Loucy (cell line): Measurements from ENCODE around the gene LIG3.

Source experiments
- CTCF ChIP-seq: fragments of 200-600 bp; sonication (generic); conservative IDR thresholded peaks from 2 replicates; pipeline ENCODE4 v1.5.1; 2014; ENCODE audit warnings: mild to moderate bottlenecking, antibody characterized with exemption, low read length
- EZH2phosphoT487 ChIP-seq: fragments of 200-600 bp; IDR thresholded peaks from 2 replicates; pipeline ENCODE4 v1.6.1; 2018; ENCODE audit warnings: antibody characterized with exemption, mild to moderate bottlenecking, moderate library complexity, borderline replicate concordance

GRCh38 chr17:35019386-35020179 is 39.3 kb downstream of the LIG3 start:
- TF ChIP-seq CTCF = no peak
- TF ChIP-seq EZH2phosphoT487 = no peak
